ENCODE data around the gene PBX3. TPM values are rescaled to one million over a fixed set of nuclear protein-coding genes. Genes with fewer than 3 reads are reported as not detected.

Gene PBX3
- total RNA-seq, 3 donors from 2014 or later (not counting 1 experiment from before 2014, with no cell fraction given): 42.1 to 46.9 (median 44.6) TPM

DNA sequence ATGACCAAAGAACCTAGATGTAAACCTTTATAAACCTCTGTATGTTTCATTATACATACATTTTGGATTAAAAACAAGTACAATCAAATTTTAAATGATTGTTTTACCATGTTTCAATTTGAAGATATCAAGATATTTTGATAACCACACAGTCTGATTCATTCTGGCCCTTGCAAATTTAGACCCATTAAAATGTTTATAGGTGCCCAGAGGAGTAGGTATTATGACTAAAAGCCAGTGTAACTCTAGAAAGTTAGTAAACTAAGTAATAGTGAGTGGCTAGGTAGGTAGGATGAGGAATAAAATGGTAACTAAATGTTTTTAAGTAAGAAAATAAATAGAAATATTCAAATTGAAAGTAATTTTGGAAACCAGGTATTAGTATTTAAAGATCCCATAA lies 165.5 kb downstream of the PBX3 start:
- H3K9me3 ChIP-seq (ENCODE audit: control insufficient read depth, insufficient read depth, low read length): no peaks in the 10 kb centered on the region
- H3K36me3 Mint-ChIP-seq: no peaks in the 10 kb centered on the region
- no peak for DNase-seq
- no peaks in the 10 kb centered on the region for H3K4me1 ChIP-seq (ENCODE audit: control insufficient read depth, insufficient read depth, low read length)
- no peak overlapping the region for H3K4me3 Mint-ChIP-seq
- intact Hi-C loops (cut with micrococcal nuclease): no loop called here
- ATAC-seq: no peak
- H3K27me3 Mint-ChIP-seq (ENCODE audit: low read depth in 2 of 2): no peaks in the 10 kb centered on the region
- H3K36me3 ChIP-seq (ENCODE audit: control insufficient read depth, insufficient read depth, low read length): no peaks in the 10 kb centered on the region
- H3K4me1 Mint-ChIP-seq: peaks cover 0 to 13% of the 10 kb centered on the region in 2 donors
- TF ChIP-seq, protein P1, sequence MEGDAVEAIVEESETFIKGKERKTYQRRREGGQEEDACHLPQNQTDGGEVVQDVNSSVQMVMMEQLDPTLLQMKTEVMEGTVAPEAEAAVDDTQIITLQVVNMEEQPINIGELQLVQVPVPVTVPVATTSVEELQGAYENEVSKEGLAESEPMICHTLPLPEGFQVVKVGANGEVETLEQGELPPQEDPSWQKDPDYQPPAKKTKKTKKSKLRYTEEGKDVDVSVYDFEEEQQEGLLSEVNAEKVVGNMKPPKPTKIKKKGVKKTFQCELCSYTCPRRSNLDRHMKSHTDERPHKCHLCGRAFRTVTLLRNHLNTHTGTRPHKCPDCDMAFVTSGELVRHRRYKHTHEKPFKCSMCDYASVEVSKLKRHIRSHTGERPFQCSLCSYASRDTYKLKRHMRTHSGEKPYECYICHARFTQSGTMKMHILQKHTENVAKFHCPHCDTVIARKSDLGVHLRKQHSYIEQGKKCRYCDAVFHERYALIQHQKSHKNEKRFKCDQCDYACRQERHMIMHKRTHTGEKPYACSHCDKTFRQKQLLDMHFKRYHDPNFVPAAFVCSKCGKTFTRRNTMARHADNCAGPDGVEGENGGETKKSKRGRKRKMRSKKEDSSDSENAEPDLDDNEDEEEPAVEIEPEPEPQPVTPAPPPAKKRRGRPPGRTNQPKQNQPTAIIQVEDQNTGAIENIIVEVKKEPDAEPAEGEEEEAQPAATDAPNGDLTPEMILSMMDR (IDR thresholded peaks at IDR 0.05): no peak
- H3K4me3 ChIP-seq (ENCODE audit: low read length): no peak overlapping the region
- H3K27ac Mint-ChIP-seq: no peak overlapping the region
- no peaks in the 10 kb centered on the region for H3K27me3 ChIP-seq (ENCODE audit: control insufficient read depth, insufficient read depth, low read length)
- no peaks in the 10 kb centered on the region for H3K9me3 Mint-ChIP-seq
- H3K27ac ChIP-seq (ENCODE audit: low read length): no peak overlapping the region

GRCh38 chr9:125913551-125913950 lies 166.4 kb downstream of the PBX3 start:
- Mint-ChIP-seq H3K27ac (no peak overlapping the region), H3K27me3 (ENCODE audit: low read depth in 2 of 2) (no peaks in the 10 kb centered on the region), H3K4me3 (no peak overlapping the region), H3K36me3 (no peaks in the 10 kb centered on the region), H3K9me3 (no peaks in the 10 kb centered on the region), H3K4me1 (peaks cover 0 to 7% of the 10 kb centered on the region in 2 donors)
- TF ChIP-seq, protein P1 (IDR thresholded peaks at IDR 0.05): no peak
- no peak for ATAC-seq
- no peak overlapping the region for H3K27ac ChIP-seq (ENCODE audit: low read length)
- no peak for DNase-seq
- no peaks in the 10 kb centered on the region for H3K27me3 ChIP-seq (ENCODE audit: control insufficient read depth, insufficient read depth, low read length)
- no CpG with 5 or more reads among the region's 2 CpGs for WGBS (ENCODE audit: insufficient coverage)
- H3K36me3 ChIP-seq (ENCODE audit: control insufficient read depth, insufficient read depth, low read length): no peaks in the 10 kb centered on the region
- no peaks in the 10 kb centered on the region for H3K4me1 ChIP-seq (ENCODE audit: control insufficient read depth, insufficient read depth, low read length)
- intact Hi-C loops (cut with micrococcal nuclease): no loop called here
- no peak overlapping the region for H3K4me3 ChIP-seq (ENCODE audit: low read length)
- no peaks in the 10 kb centered on the region for H3K9me3 ChIP-seq (ENCODE audit: control insufficient read depth, insufficient read depth, low read length)

- ATAC-seq: no peak
- no peak overlapping the region for H3K27ac Mint-ChIP-seq
- TF ChIP-seq, protein P1 (IDR thresholded peaks at IDR 0.05): no peak
- no peak for DNase-seq
- 91% methylated on average over 1 of the region's 1 CpG for WGBS (ENCODE audit: insufficient coverage)
- intact Hi-C loops (cut with micrococcal nuclease): no loop called here
- H3K36me3 ChIP-seq (ENCODE audit: control insufficient read depth, insufficient read depth, low read length): no peaks in the 10 kb centered on the region
- H3K27me3 ChIP-seq (ENCODE audit: control insufficient read depth, insufficient read depth, low read length): no peaks in the 10 kb centered on the region
- H3K4me3 Mint-ChIP-seq: no peak overlapping the region
- no peaks in the 10 kb centered on the region for H3K27me3 Mint-ChIP-seq (ENCODE audit: low read depth in 2 of 2)
- H3K4me1 ChIP-seq (ENCODE audit: control insufficient read depth, insufficient read depth, low read length): no peaks in the 10 kb centered on the region
- H3K9me3 Mint-ChIP-seq: no peaks in the 10 kb centered on the region
- no peak overlapping the region for H3K27ac ChIP-seq (ENCODE audit: low read length)
- H3K4me1 Mint-ChIP-seq: peaks cover 0 to 7% of the 10 kb centered on the region in 2 donors
- H3K9me3 ChIP-seq (ENCODE audit: control insufficient read depth, insufficient read depth, low read length): no peaks in the 10 kb centered on the region
- no peak overlapping the region for H3K4me3 ChIP-seq (ENCODE audit: low read length)
- no peaks in the 10 kb centered on the region for H3K36me3 Mint-ChIP-seq
These were observed 167.2 kb downstream of the PBX3 start for GRCh38 chr9:125914411-125914810.

- H3K4me1 Mint-ChIP-seq: peaks cover 0 to 7% of the 10 kb centered on the region in 2 donors
- no peaks in the 10 kb centered on the region for H3K36me3 Mint-ChIP-seq
- no peak overlapping the region for H3K27ac Mint-ChIP-seq
- Histone ChIP-seq H3K4me3 (ENCODE audit: low read length) (no peak overlapping the region), H3K27ac (ENCODE audit: low read length) (no peak overlapping the region), H3K4me1 (ENCODE audit: control insufficient read depth, insufficient read depth, low read length) (no peaks in the 10 kb centered on the region), H3K27me3 (ENCODE audit: control insufficient read depth, insufficient read depth, low read length) (no peaks in the 10 kb centered on the region), H3K9me3 (ENCODE audit: control insufficient read depth, insufficient read depth, low read length) (no peaks in the 10 kb centered on the region), H3K36me3 (ENCODE audit: control insufficient read depth, insufficient read depth, low read length) (no peaks in the 10 kb centered on the region)
- no peaks in the 10 kb centered on the region for H3K9me3 Mint-ChIP-seq
- TF ChIP-seq, protein P1 (IDR thresholded peaks at IDR 0.05): no peak
- ATAC-seq (no peak), DNase-seq (no peak)
- intact Hi-C loops (cut with micrococcal nuclease): no loop called here
- WGBS (ENCODE audit: insufficient coverage): 99% methylated on average over 7 of the region's 8 CpGs
- H3K27me3 Mint-ChIP-seq (ENCODE audit: low read depth in 2 of 2): no peaks in the 10 kb centered on the region
- H3K4me3 Mint-ChIP-seq: no peak overlapping the region
These were observed 168.4 kb downstream of the PBX3 start for GRCh38 chr9:125915606-125916005.

All from natural killer cell (primary cell).